ENCODE results near the gene FLG2.

GRCh38 chr1:152392909-152393308 is 33.1 kb upstream of the FLG2 start:
- TF ChIP-seq MTA2 (IDR thresholded peaks at IDR 0.05; ENCODE audit: low read depth) (no peak), GATAD2A (IDR thresholded peaks at IDR 0.05) (no peak), EZH2 (IDR thresholded peaks at IDR 0.05; ENCODE audit: borderline replicate concordance, low read depth, low read length) (no peak), CBX1 (IDR thresholded peaks at IDR 0.05; ENCODE audit: low read depth) (no peak), CREB3 (tag; conservative IDR thresholded peaks at IDR 0.05; ENCODE audit: low read depth) (no peak), CTCF (IDR thresholded peaks at IDR 0.05 in 2 of 3, conservative IDR thresholded peaks at IDR 0.05 in 1 of 3; ENCODE audit: insufficient read depth in 2 of 3, low read depth in 1 of 3, low read length in 3 of 3) (no peak), SMC3 (conservative IDR thresholded peaks at IDR 0.05; ENCODE audit: insufficient read depth, low read depth, low read length) (no peak)
